Measurements from ENCODE around the gene SMARCA5.

The SMARCA5 gene

DNA sequence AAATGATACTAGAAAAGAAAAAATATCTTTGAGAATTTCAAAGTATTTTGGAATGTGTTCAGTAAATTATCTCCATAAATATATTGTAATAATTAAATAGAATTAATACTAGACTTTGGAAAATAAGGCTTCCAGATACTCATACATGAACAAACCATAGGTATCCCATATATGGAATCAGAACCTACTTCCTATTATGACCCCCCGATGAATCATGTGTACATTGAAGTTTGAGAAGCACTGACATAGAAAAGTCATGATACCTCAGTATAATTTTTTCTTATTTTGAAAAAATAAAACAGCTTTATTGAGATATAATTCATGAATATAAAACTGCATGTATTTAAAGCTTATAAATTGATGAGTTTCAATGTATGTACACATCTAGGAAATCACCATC lies 27.2 kb upstream of the SMARCA5 start:
- TF ChIP-seq TAF1 (IDR thresholded peaks at IDR 0.05; ENCODE audit: low read depth): no peak
- TF ChIP-seq CEBPB (IDR thresholded peaks at IDR 0.05): no peak
- TF ChIP-seq, protein P1, sequence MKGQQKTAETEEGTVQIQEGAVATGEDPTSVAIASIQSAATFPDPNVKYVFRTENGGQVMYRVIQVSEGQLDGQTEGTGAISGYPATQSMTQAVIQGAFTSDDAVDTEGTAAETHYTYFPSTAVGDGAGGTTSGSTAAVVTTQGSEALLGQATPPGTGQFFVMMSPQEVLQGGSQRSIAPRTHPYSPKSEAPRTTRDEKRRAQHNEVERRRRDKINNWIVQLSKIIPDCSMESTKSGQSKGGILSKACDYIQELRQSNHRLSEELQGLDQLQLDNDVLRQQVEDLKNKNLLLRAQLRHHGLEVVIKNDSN (IDR thresholded peaks at IDR 0.05): no peak
- TF ChIP-seq TCF12 (IDR thresholded peaks at IDR 0.05; ENCODE audit: low read depth): no peak
- no peak for TF ChIP-seq TEAD4 (IDR thresholded peaks at IDR 0.05)
- no peak for TF ChIP-seq YY1 (IDR thresholded peaks at IDR 0.05; ENCODE audit: low read depth)
- TF ChIP-seq ZBTB7A (IDR thresholded peaks at IDR 0.05; ENCODE audit: low read depth): no peak
- TF ChIP-seq, protein P2, sequence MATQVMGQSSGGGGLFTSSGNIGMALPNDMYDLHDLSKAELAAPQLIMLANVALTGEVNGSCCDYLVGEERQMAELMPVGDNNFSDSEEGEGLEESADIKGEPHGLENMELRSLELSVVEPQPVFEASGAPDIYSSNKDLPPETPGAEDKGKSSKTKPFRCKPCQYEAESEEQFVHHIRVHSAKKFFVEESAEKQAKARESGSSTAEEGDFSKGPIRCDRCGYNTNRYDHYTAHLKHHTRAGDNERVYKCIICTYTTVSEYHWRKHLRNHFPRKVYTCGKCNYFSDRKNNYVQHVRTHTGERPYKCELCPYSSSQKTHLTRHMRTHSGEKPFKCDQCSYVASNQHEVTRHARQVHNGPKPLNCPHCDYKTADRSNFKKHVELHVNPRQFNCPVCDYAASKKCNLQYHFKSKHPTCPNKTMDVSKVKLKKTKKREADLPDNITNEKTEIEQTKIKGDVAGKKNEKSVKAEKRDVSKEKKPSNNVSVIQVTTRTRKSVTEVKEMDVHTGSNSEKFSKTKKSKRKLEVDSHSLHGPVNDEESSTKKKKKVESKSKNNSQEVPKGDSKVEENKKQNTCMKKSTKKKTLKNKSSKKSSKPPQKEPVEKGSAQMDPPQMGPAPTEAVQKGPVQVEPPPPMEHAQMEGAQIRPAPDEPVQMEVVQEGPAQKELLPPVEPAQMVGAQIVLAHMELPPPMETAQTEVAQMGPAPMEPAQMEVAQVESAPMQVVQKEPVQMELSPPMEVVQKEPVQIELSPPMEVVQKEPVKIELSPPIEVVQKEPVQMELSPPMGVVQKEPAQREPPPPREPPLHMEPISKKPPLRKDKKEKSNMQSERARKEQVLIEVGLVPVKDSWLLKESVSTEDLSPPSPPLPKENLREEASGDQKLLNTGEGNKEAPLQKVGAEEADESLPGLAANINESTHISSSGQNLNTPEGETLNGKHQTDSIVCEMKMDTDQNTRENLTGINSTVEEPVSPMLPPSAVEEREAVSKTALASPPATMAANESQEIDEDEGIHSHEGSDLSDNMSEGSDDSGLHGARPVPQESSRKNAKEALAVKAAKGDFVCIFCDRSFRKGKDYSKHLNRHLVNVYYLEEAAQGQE (IDR thresholded peaks at IDR 0.05; ENCODE audit: low read depth): no peak
- TF ChIP-seq FOXM1 (IDR thresholded peaks at IDR 0.05; ENCODE audit: borderline replicate concordance, low read depth): no peak
- TF ChIP-seq EGR1 (IDR thresholded peaks at IDR 0.05): no peak
- no peak for TF ChIP-seq RAD21 (IDR thresholded peaks at IDR 0.05; ENCODE audit: low read depth)
- TF ChIP-seq NFIC (IDR thresholded peaks at IDR 0.05): no peak
- TF ChIP-seq CREB1 (IDR thresholded peaks at IDR 0.05; ENCODE audit: low read depth): no peak
- TF ChIP-seq, protein P3, sequence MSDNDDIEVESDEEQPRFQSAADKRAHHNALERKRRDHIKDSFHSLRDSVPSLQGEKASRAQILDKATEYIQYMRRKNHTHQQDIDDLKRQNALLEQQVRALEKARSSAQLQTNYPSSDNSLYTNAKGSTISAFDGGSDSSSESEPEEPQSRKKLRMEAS (IDR thresholded peaks at IDR 0.05): no peak
- no peak for TF ChIP-seq EP300 (IDR thresholded peaks at IDR 0.05; ENCODE audit: borderline replicate concordance)

GRCh38 chr4:143488687-143489086 lies 24.8 kb upstream of the SMARCA5 start:
- TF ChIP-seq RAD21 (IDR thresholded peaks at IDR 0.05; ENCODE audit: low read depth) (no peak), FOXM1 (IDR thresholded peaks at IDR 0.05; ENCODE audit: borderline replicate concordance, low read depth) (no peak), TCF12 (IDR thresholded peaks at IDR 0.05; ENCODE audit: low read depth) (no peak), TEAD4 (IDR thresholded peaks at IDR 0.05) (no peak), EP300 (IDR thresholded peaks at IDR 0.05; ENCODE audit: borderline replicate concordance) (no peak), YY1 (IDR thresholded peaks at IDR 0.05; ENCODE audit: low read depth) (no peak), EGR1 (IDR thresholded peaks at IDR 0.05) (no peak), TAF1 (IDR thresholded peaks at IDR 0.05; ENCODE audit: low read depth) (no peak), ZBTB7A (IDR thresholded peaks at IDR 0.05; ENCODE audit: low read depth) (no peak), CREB1 (IDR thresholded peaks at IDR 0.05; ENCODE audit: low read depth) (no peak), CEBPB (IDR thresholded peaks at IDR 0.05) (no peak), NFIC (IDR thresholded peaks at IDR 0.05) (no peak)
- TF ChIP-seq, protein P1 (IDR thresholded peaks at IDR 0.05): no peak
- TF ChIP-seq, protein P3 (IDR thresholded peaks at IDR 0.05): no peak
- TF ChIP-seq, protein P2 (IDR thresholded peaks at IDR 0.05; ENCODE audit: low read depth): no peak

GRCh38 chr4:143489106-143489505 lies 24.4 kb upstream of the SMARCA5 start:
- no peak for TF ChIP-seq ZBTB7A (IDR thresholded peaks at IDR 0.05; ENCODE audit: low read depth)
- TF ChIP-seq, protein P2 (IDR thresholded peaks at IDR 0.05; ENCODE audit: low read depth): no peak

DNA sequence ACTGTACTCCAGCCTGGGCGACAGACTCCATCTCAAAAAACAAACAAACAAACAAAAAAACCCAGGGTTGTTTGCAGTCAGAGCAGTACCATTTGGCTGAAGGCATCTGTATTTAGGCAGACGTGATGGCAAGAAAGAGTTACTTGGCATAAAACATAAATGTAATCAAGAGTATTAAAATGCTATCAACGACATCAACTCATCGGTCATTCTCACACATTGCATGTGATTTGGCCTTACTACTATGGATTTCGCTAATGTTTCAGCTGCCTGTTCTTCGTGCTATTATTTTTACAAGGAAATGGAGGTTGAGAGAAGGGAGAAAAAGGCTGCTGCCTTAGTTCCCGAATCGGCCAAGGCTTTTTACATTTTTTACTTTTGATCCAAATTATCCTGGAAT lies 15.5 kb upstream of the SMARCA5 start:
- TF ChIP-seq EGR1 (IDR thresholded peaks at IDR 0.05) (no peak), RAD21 (IDR thresholded peaks at IDR 0.05; ENCODE audit: low read depth) (no peak), FOXM1 (IDR thresholded peaks at IDR 0.05; ENCODE audit: borderline replicate concordance, low read depth) (no peak), TAF1 (IDR thresholded peaks at IDR 0.05; ENCODE audit: low read depth) (no peak), EP300 (IDR thresholded peaks at IDR 0.05; ENCODE audit: borderline replicate concordance) (no peak), NFIC (IDR thresholded peaks at IDR 0.05) (no peak), ZBTB7A (IDR thresholded peaks at IDR 0.05; ENCODE audit: low read depth) (no peak), CEBPB (IDR thresholded peaks at IDR 0.05) (no peak), TEAD4 (IDR thresholded peaks at IDR 0.05) (no peak), YY1 (IDR thresholded peaks at IDR 0.05; ENCODE audit: low read depth) (no peak), CREB1 (IDR thresholded peaks at IDR 0.05; ENCODE audit: low read depth) (no peak)
- TF ChIP-seq, protein P3 (IDR thresholded peaks at IDR 0.05): no peak
- TF ChIP-seq, protein P1 (IDR thresholded peaks at IDR 0.05): no peak

Measured in Ishikawa (cell line).